Ureter (tissue), 1 donor: ENCODE measurements around the gene UCK2. TPM values are rescaled to one million over a fixed set of nuclear protein-coding genes. Genes with fewer than 3 reads are reported as not detected.

ENCODE experiments used
- DNase-seq: peaks from one replicate; pipeline ENCODE4 v3.0.0-alpha.2; 2020; ENCODE audit warnings: low spot score
- total RNA-seq: library from RNA; stranded (reverse); gene quantifications from one replicate; pipeline ENCODE4 v1.2.4, GENCODE V29; 2023
- donor health status: DM: yes; HTN: yes; CAD: no.

UCK2 gene
- total RNA-seq, 1 donor from 2014 or later = 44.7 TPM

GRCh38 chr1:165879946-165880345, 52.5 kb downstream of the UCK2 start:
- DNase-seq = no peak

DNA sequence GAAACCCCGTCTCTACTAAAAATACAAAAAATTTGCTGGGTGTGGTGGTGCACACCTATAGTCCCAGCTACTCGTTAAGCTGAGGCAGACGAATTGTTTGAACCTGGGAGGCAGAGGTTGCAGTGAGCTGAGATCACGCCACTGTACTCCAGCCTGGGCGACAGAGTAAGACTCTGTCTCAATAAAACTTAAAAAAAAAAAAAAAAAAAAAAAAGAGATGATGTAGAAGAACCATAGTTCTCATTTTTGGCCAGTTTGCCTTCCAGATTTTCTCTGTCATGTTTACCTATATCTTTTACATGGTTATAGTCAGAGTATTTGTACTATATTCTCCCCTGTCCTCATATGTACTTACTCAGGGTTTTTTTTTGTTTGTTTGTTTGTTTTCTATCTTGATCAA, 53.6 kb downstream of the UCK2 start:
- no peak for DNase-seq

- DNase-seq = no peak
These were observed 54.9 kb downstream of the UCK2 start for GRCh38 chr1:165882168-165882837.

DNA sequence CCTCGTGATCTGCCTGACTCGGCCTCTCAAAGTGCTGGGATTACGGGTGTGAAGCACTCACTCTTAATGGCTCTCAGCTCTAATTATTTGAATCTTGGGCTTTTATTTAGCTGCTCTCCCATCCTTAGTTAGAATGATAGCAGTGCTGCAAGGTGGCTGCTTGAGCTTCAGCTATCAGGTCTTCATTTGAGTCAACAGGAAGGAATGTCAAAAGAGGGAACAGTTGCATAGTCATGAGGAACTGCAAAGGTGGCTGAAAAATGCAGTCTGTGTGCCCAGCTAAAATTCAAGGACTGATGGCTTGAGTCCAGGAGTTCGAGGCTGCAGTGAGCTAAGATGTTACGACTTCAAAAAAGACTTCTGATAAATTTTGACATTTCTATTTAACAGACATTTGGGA, 55.6 kb downstream of the UCK2 start:
- DNase-seq = no peak

- DNase-seq = no peak
These were observed 56.7 kb downstream of the UCK2 start for GRCh38 chr1:165884009-165884689.

DNA sequence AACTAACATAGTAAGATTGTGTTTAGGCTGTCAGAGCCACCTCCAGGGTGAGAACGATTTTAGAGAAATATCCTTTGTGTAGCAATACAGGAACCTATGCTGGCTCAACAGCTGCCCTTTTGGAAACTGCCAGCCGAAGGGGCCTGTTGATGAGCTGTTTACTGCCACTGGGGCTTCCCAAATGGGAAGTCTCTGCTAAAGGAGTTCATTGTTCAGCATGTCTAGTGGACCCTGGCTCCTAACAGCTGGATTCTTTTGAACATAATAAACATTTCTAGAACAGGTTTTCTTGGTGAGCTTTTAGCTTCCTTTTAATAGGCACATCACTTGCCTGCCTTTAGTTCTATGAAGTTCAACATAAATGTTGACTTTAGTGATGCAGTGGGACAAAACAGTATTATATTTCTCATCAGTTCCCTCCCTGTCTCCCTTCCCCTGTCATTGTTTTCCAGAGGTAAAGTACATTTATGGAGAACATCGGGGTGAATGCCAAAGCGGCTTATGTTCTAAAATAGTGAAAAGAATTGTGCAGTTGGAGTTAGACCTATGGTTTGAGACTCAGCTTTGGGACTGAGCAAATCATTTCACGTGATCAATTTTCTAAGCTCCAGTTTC, 57.4 kb downstream of the UCK2 start:
- DNase-seq = no peak

- DNase-seq = no peak
These were observed 57.9 kb downstream of the UCK2 start for GRCh38 chr1:165885305-165885694.

DNA sequence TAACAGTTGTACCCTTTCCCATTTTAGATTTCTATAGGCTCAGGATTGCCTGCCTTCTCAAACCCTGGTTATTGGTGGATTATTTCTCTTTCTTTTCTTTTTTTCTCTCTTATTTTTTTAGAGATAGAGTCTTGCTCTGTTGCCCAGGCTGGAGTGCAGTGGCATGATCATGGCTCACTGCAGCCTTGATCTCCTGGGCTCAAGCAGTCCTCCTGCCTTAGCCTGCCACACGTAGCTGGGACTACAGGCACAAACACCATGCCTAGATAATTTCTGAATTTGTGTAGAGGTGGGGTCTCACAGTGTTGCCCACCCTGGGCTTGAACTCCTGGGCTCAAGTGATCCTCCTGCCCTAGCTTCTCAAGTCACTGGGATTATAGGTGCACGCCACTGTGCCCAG, 58.8 kb downstream of the UCK2 start:
- DNase-seq = no peak

- DNase-seq = no peak
These were observed 59.6 kb downstream of the UCK2 start for GRCh38 chr1:165886983-165887382.

GRCh38 chr1:165887877-165888551, 60.6 kb downstream of the UCK2 start:
- no peak for DNase-seq

DNA sequence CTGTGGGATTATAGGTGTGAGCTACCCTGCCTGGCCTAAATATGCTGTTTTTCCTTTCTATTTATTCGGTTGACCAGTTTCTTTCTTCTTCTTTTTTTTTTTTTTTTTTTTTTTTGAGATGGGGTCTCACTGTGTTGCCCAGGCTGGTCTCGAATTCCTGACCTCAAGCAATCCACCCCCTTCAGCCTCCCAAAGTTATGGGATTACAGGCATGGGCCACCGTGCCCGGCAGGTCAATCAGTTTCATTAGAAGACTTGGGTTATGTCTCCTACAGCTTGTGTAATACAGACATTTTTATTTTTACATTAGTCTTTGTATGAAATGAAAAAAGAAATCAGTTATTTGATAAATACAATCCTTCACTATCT, 61.1 kb downstream of the UCK2 start:
- no peak for DNase-seq

DNA sequence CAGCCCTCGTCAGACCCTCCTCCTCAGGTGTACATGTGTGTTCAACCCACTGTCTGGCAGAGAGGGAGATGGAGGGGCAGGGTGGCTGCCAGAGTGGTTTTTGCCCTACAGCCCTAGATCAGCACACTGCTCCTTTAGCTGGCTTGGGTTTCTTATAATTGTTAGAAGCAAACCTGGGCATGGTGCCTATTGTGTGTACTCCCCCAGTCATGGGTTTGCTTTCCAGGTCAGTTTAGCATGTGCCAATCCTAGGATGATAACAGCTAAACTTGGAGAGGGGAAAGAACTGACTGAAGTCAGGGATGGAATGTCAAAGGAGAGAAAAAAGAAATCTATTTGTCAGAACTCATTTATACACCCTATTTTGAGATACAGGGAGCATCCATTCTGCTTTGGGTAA, 63.3 kb downstream of the UCK2 start:
- no peak for DNase-seq

DNA sequence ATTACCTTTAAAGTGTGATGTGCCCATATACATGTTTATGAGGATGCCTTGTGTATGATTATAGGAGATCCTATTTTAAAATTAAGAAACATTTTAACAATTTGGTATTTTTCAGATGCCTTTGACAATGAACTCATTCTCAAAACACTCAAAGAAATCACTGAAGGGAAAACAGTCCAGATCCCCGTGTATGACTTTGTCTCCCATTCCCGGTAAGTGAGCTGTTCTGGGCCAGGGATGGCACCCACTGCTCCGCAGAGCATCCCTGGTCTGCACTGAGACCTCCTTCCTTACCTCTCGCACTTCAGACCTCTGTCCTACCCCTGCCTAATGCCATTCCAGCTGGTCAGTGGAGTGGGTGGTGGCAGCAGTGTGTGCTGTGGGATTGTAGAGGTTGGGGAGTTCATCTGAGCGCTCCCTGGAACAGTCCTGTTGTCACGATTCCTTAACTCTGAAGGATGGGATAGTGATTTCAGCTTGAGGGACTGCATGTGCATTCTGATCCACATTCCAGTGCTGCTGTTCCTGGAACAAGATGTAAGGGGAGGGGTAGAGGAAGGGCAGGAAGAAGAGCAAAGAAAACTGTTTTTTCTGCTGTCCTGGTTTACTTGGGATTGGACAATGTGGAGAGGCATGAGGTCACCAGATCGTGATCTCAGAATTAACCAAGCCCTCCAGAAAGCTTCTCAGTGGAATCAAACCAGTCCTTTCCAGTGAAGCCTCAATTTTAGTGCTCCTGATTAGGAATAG, 63.9 kb downstream of the UCK2 start:
- no peak for DNase-seq

DNA sequence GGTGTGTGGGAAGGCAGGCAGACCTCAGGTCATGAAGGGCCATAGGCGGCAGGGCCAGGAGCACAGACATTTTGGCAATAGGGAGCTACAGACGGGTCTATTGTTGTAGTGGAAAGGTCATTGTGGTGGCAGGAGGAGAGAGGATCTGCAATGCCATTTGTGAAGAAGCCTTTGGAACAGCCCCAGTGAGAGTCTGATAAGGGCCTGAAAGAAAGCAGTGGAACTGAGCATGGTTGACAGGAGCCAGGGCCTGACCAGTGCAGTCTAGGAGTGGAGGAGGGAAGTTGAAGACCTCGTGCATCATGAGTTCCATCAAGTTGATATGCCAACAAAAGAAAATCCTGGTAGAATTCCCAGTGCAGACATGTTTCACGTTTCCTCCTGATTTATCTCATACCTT, 65.5 kb downstream of the UCK2 start:
- no peak for DNase-seq

DNA sequence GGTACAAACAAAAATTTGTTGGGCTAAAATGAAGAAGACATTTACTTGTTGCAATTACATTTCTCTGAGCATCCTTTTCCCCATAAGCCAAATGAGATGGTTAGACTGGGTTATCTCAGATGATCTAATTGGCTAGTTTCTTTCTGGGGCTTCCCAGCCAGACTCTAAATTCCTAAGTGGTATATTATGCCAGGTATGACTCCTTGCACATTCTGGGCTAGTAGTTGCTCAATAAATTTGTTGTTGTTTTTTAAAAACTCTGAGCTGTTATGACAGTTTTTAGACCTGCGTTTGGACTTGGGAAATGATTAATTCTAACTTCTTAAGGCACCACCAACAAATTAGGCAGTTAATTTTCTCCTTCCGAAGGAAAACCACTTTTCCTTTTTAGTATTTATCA, 66.1 kb downstream of the UCK2 start:
- DNase-seq = no peak

DNA sequence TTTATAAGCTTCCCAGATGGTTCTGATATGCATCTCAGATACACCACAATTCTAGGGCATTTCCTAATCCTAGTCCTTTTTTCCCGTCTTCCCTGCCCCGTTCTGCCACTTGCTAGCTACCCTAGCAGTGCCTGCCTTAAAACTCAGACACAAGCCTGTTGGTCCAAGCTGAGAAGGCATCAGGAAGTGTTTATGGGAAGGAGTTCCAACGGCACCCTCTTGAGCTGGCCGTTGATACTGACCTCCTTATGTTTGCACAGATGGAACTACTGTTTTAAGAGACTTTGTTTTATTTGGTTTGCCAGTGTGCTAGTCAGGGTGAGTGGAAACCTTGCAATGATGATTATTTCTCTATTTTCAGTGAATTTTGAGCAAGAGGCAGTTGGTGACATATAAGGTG, 67.2 kb downstream of the UCK2 start:
- no peak for DNase-seq

DNA sequence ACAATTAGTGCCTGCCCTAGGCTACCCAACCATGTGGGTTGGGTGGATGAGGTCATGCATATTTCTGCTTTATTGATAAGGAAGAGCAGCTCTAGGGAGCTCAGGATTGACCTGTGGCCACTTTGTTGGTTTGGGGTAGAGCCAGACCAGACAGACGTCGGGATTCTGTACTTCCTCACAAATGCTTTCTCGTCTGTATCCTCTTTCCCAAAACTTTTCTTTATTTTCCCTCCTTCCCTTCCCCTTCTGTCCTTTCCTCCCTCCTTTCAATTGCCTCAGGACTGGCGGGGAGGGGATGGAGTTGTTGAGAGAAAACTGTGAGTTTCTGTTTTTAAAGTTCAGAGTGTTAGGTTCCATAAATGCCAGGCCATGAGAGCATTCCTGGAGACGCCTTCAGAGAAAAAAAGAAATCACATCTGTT, 68.0 kb downstream of the UCK2 start:
- DNase-seq = no peak

GRCh38 chr1:165896277-165896676, 68.9 kb downstream of the UCK2 start:
- no peak for DNase-seq

DNA sequence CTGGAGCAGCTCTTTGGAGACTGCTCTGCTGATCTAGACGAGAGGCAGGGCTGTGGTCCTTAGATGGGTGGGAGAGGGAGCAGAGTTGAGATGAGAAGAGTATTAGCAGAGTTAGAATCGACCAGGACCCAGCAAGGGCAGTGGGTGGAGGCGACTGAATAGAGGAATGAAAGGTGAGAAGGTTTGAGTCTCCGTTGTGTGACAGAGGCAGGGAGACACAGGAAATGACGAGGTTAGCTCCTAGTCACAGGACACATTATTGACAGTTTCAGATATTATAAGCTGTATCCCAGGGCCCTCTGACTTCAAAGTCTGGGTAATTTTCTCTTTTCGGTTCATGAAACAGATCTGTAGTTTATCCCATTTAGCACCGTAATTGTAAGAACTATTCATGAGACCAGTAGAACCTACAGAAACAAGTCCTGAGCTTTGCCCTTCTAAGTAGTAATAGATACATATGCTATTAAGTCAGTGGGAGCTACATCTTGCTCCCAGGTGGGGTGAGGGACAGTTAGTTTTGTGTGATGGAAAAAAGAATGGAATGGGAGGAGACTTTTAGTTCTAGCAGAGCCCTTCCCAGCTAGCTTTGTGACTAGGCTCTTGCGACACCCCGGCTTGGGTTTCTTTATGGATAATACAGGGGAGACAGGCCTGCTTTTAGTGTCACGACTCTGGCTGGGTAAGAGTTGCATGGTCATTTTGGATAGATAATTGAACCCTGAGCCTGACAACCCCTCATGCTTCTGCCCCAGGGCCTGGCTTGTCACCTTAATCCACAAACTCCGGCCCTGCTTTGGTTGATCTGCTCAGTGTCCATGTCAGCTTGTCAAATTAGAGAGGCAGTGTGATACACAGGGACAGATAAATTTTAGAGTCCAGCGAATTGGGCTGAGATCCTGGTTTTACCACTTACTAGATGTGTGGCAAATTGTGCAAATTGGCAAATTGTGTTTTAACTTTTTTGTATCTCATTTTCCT, 70.2 kb downstream of the UCK2 start:
- DNase-seq = no peak

- no peak for DNase-seq
These were observed 71.4 kb downstream of the UCK2 start for GRCh38 chr1:165898837-165899236.

DNA sequence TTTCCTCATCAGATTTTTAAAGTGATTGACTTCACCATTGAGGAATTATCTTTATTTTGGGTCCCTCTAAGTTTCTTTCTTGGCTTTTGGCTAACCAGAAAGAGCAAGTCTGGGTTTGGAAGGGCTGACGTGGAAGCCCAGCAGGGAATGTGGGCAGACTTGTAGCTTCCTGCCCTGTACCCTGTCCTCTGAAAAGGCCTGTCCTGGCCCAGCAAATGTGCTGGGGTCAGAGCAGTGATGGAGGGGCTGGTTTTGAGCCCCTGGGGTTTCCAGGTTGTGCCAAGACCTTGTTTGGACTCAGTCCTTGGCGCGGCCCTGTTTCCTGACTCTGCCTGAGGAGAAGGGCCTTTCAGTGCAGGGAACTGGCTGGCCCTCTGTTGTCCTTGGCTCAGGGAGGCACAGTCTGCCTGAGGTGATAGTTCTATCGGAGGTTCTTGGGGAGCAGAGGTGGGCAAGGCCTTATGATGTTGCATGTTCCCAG, 72.1 kb downstream of the UCK2 start:
- no peak for DNase-seq
